ENCODE measurements around the gene ADRM1. TPM values are rescaled to one million over a fixed set of nuclear protein-coding genes. Genes with fewer than 3 reads are reported as not detected.

ADRM1 gene
- total and polyA plus RNA-seq, 7 donors = 61.3 to 130 (median 102) TPM

GRCh38 chr20:62311150-62311549 is 8.4 kb downstream of the ADRM1 start:
- Histone ChIP-seq H3K9me3 (no peaks in the 10 kb centered on the region), H3K27ac (peak overlapping the region in 3 of 4 donors; percentile 43 to 58 (median 54)), H3K4me3 (no peak overlapping the region), H3K27me3 (no peaks in the 10 kb centered on the region), H3K4me1 (peaks cover 0 to 21% (median 8%) of the 10 kb centered on the region in 4 donors), H3K36me3 (peaks cover 90 to 97% (median 96%) of the 10 kb centered on the region in 4 donors)
- no peak for DNase-seq
- intact Hi-C loops (cut with DNase I) = no loop called here
- TF ChIP-seq POLR2AphosphoS5 (IDR thresholded peaks at IDR 0.05) = no peak
- TF ChIP-seq POLR2A (IDR thresholded peaks at IDR 0.05) = no peak
- TF ChIP-seq EP300 (IDR thresholded peaks at IDR 0.05) = no peak
- TF ChIP-seq, protein P1, sequence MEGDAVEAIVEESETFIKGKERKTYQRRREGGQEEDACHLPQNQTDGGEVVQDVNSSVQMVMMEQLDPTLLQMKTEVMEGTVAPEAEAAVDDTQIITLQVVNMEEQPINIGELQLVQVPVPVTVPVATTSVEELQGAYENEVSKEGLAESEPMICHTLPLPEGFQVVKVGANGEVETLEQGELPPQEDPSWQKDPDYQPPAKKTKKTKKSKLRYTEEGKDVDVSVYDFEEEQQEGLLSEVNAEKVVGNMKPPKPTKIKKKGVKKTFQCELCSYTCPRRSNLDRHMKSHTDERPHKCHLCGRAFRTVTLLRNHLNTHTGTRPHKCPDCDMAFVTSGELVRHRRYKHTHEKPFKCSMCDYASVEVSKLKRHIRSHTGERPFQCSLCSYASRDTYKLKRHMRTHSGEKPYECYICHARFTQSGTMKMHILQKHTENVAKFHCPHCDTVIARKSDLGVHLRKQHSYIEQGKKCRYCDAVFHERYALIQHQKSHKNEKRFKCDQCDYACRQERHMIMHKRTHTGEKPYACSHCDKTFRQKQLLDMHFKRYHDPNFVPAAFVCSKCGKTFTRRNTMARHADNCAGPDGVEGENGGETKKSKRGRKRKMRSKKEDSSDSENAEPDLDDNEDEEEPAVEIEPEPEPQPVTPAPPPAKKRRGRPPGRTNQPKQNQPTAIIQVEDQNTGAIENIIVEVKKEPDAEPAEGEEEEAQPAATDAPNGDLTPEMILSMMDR (IDR thresholded peaks at IDR 0.05) = no peak
- WGBS, 2 donors = 91 to 96% methylated on average over 18 of the region's 18 CpGs

DNA sequence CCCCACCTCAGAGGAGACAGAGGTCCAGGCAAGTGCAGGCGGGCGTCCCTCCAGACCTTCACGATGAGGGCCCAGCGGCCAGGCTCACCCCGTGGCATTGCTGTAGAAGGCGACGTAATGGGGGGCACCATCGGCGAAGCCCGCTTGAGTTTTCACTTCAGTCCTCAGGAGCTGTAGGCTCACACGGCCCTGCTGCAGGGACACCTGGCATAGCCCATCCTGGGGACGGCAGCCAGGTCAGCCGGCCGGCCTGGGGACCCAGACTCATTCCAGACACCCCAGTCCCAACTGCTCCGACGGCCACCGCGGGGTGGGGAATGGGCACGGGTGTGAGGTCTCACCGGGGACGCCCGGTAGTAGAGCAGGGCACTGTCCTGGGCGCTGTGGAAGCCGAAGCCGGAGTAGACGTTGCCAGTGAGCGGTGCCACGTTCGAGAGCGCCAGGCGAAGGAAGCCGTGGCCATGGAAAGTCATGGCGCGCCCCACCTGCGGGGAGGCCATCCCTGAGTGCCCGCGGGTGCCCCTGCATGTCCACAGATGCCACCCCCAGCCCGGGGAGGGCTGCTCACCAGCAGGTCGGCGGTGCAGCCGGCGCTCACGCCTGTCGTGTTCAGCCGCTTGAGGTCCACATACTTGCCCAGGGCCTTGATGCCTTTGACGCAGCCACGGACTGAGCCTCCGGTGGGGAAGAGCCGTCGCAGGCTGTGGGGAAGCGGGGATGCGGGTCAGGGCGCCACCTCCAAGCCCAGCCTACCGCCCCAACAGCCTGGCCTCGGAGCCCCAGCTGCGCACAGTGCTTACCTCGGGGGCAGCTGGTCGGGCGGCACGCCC is 9.2 kb downstream of the ADRM1 start:
- intact Hi-C loops (cut with DNase I) = no loop called here
- TF ChIP-seq, protein P1 (IDR thresholded peaks at IDR 0.05) = no peak
- TF ChIP-seq EP300 (IDR thresholded peaks at IDR 0.05) = no peak
- TF ChIP-seq POLR2AphosphoS5 (IDR thresholded peaks at IDR 0.05) = no peak
- no peak for TF ChIP-seq POLR2A (IDR thresholded peaks at IDR 0.05)
- WGBS, 2 donors = 92 to 95% methylated on average over 60 of the region's 60 CpGs

GRCh38 chr20:62312662-62312977 is 9.8 kb downstream of the ADRM1 start:
- DNase-seq = no peak
- intact Hi-C loops (cut with DNase I) = no loop called here
- Histone ChIP-seq H3K27me3 (no peaks in the 10 kb centered on the region), H3K4me1 (peaks cover 0 to 15% (median 6%) of the 10 kb centered on the region in 4 donors), H3K36me3 (peaks cover 90 to 97% (median 96%) of the 10 kb centered on the region in 4 donors), H3K27ac (peak overlapping the region in 2 of 4 donors; percentile 37 to 43), H3K4me3 (no peak overlapping the region), H3K9me3 (no peaks in the 10 kb centered on the region)
- TF ChIP-seq POLR2AphosphoS5 (IDR thresholded peaks at IDR 0.05) (no peak), POLR2A (IDR thresholded peaks at IDR 0.05) (no peak), EP300 (IDR thresholded peaks at IDR 0.05) (no peak)
- WGBS, 2 donors = 78 to 89% methylated on average over 16 of the region's 16 CpGs

More for the DNA sequence above, 9.2 kb downstream of the ADRM1 start:
- no peak for DNase-seq
- H3K36me3 ChIP-seq = peaks cover 90 to 97% (median 96%) of the 10 kb centered on the region in 4 donors
- no peaks in the 10 kb centered on the region for H3K9me3 ChIP-seq
- H3K4me1 ChIP-seq = peaks cover 0 to 15% (median 7%) of the 10 kb centered on the region in 4 donors
- H3K27me3 ChIP-seq = no peaks in the 10 kb centered on the region
- peak overlapping the region in 2 of 4 donors; percentile 37 to 43 for H3K27ac ChIP-seq
- no peak overlapping the region for H3K4me3 ChIP-seq

GRCh38 chr20:62313021-62313420 is 10.2 kb downstream of the ADRM1 start:
- WGBS, 2 donors = 85 to 93% methylated on average over 26 of the region's 26 CpGs
- Histone ChIP-seq H3K4me3 (no peak overlapping the region), H3K27ac (peak overlapping the region in 1 of 4 donors; percentile 37), H3K36me3 (peaks cover 87 to 93% (median 92%) of the 10 kb centered on the region in 4 donors), H3K4me1 (peaks cover 0 to 15% (median 4%) of the 10 kb centered on the region in 4 donors), H3K27me3 (no peaks in the 10 kb centered on the region), H3K9me3 (no peaks in the 10 kb centered on the region)
- DNase-seq = no peak
- intact Hi-C loops (cut with DNase I) = no loop called here
- TF ChIP-seq POLR2A (IDR thresholded peaks at IDR 0.05) (no peak), EP300 (IDR thresholded peaks at IDR 0.05) (no peak), POLR2AphosphoS5 (IDR thresholded peaks at IDR 0.05) (no peak)
- TF ChIP-seq, protein P1 (IDR thresholded peaks at IDR 0.05) = no peak

All from sigmoid colon (tissue), 7 donors.